Measurements from ENCODE around the gene ZBTB38. TPM values are rescaled to one million over a fixed set of nuclear protein-coding genes. Genes with fewer than 3 reads are reported as not detected.

The ZBTB38 gene
- total RNA-seq, 3 donors from 2014 or later: 15.4 to 22.5 (median 21.0) TPM

DNA sequence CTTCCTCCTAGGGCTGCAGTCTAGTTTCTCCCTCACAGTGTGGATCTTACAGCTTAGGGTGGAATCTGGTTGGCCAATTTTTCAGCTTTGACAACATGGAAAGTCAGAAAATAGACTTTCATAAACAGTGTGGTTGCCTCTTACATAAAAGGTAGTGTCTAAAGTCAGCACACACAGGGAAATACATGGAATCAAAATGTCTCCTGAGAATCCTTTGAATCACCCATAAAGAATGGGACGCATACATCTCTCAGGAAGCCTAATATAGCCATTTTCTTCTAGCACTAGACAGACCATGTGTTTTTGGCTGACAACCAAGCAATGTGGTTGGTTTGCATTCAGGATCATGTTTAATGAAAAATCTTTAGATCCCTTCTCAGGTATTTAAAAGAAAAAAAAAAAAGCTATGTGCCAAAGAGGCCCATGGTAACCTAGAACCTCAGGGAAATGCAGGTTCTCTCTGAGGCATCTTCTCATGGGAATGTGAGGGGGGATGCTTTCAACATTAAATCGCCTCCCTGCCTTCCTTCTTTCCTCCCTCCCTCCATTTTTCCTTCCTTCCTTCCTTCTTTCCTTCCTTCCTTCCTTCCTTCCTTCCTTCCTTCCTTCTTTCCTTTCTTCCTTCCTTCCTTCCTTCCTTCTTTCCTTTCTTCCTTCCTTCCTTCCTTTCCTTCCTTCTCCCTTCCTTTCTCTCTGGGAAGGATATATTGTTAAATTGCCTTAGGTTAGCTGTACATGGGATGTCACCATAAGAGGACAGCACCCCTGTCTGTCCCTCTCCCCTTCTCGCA is 34.3 kb upstream of the ZBTB38 start:
- ATAC-seq: no peak
- Mint-ChIP-seq H3K4me3 (no peak overlapping the region), H3K27me3 (ENCODE audit: low read depth) (peaks cover 2% of the 10 kb centered on the region), H3K9me3 (no peaks in the 10 kb centered on the region), H3K36me3 (ENCODE audit: insufficient read depth) (no peaks in the 10 kb centered on the region), H3K4me1 (ENCODE audit: low read depth) (no peaks in the 10 kb centered on the region)
- no peak for DNase-seq

DNA sequence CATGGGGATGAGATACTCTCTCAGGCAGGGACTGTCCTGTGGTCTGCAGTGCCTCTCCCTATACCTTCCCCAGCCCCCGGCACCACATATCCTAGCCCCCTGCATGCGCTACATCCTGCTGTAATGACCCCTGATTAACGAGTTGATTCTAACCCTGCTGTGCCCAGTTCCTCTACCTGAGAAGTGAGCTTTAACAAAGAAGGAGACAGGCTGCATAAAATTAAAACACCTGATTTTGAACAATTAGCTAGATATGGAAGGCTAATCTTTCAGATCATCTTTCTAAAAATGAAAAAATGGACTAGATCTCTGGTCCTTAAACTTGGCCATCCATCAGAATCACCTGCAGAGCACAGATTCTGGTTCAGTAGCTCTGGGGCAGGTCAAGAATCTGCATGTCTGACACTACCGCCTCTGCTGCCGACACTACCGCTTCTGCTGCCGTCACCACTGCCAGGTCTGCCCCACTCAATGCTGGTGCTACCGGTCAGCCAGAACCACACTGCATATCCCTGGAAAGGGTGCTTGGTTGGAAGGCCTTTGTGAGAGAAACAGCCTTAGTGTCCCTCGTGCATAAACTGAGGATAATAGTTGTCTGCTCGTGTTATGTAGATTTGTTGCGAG is 33.6 kb upstream of the ZBTB38 start:
- H3K4me1 Mint-ChIP-seq (ENCODE audit: low read depth): no peaks in the 10 kb centered on the region
- DNase-seq (no peak), ATAC-seq (no peak)
- peaks cover 2% of the 10 kb centered on the region for H3K27me3 Mint-ChIP-seq (ENCODE audit: low read depth)
- H3K4me3 Mint-ChIP-seq: no peak overlapping the region
- no peaks in the 10 kb centered on the region for H3K36me3 Mint-ChIP-seq (ENCODE audit: insufficient read depth)
- no peaks in the 10 kb centered on the region for H3K9me3 Mint-ChIP-seq

DNA sequence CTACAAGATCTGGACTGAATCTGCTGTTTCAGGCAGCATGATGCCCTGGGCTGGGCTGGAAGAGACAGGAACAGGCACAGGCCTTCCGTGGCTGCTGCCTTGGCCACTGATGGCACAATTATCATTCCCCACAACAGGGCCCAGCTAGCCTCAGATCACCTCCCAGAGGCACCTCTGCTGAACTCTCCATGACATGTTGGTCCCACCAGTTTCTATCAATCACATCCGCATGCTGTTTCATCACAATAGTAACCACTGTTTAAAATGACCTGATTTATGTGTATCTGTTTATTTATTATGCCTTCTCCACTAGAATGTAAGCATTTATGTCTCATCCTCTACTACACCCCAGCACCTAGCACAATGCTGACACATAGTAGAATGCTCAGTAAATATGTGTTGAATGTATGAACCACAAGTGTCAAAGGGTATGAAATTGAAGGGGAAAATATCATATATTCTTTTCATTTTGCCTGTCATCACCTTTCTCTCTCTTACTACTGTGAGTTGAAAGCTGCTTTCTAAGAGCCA is 32.7 kb upstream of the ZBTB38 start:
- Mint-ChIP-seq H3K4me3 (no peak overlapping the region), H3K9me3 (no peaks in the 10 kb centered on the region), H3K27me3 (ENCODE audit: low read depth) (peaks cover 2% of the 10 kb centered on the region), H3K36me3 (ENCODE audit: insufficient read depth) (no peaks in the 10 kb centered on the region), H3K4me1 (ENCODE audit: low read depth) (no peaks in the 10 kb centered on the region)
- ATAC-seq (no peak), DNase-seq (no peak)

DNA sequence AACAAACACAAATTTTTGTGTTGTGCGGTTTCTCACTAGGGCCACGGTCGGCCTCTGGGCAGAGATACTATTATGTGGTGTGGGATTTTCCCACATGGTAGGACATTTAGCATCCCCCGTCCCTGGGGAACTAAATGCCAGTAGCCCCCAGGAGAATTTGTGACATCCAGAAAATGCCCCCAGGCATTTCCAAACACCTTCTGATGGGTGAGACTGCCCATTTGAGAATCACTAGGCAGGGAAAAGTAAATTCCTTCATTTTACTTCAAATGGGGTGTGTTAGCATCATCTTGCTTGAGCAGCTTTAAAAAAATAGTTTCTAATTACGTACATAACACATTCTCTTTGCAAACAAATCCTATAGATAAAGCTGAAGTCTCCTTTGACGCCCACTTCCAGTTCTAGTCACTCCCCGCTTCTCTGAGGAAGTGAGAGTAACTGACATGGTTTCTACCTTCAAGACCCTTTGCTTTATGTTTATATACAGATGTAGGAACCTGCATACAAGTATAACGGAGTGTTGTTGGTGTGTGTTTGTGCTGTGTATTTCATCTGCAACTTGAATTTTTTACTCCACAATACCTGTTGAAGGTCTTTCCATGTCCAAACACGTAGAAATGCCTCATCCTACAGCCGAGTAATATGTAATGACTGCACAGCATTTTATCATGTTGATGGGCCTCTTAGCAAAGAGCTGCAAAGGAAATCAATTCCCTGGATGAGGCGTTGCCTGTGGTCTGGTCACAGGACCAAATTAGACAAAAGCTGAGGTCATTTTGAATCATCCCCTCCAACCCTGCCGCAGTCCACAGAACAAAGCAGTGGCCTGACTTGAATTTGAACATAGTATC is 31.4 kb upstream of the ZBTB38 start:
- ATAC-seq (no peak), DNase-seq (no peak)
- Mint-ChIP-seq H3K27me3 (ENCODE audit: low read depth) (peaks cover 9% of the 10 kb centered on the region), H3K36me3 (ENCODE audit: insufficient read depth) (no peaks in the 10 kb centered on the region), H3K9me3 (no peaks in the 10 kb centered on the region), H3K4me3 (no peak overlapping the region), H3K4me1 (ENCODE audit: low read depth) (no peaks in the 10 kb centered on the region)

DNA sequence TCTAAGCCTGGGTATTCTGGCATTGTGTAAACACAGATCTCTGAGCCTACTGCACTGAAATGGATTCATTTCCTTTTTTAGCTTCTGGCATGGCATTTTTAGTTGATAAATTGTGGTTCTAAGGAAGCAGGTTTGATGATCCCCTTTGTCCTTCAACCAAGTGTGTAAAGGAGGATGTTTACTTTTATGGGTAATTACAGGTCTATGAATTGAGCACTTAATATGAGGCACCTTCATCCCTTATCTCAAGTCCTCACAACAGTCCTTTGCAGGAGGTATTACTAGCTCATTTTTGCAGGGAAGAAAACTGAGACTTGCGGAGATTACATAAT is 30.8 kb upstream of the ZBTB38 start:
- H3K4me3 Mint-ChIP-seq: no peak overlapping the region
- DNase-seq: no peak
- H3K4me1 Mint-ChIP-seq (ENCODE audit: low read depth): no peaks in the 10 kb centered on the region
- H3K36me3 Mint-ChIP-seq (ENCODE audit: insufficient read depth): no peaks in the 10 kb centered on the region
- H3K27me3 Mint-ChIP-seq (ENCODE audit: low read depth): peaks cover 9% of the 10 kb centered on the region
- ATAC-seq: no peak
- H3K9me3 Mint-ChIP-seq: no peaks in the 10 kb centered on the region

DNA sequence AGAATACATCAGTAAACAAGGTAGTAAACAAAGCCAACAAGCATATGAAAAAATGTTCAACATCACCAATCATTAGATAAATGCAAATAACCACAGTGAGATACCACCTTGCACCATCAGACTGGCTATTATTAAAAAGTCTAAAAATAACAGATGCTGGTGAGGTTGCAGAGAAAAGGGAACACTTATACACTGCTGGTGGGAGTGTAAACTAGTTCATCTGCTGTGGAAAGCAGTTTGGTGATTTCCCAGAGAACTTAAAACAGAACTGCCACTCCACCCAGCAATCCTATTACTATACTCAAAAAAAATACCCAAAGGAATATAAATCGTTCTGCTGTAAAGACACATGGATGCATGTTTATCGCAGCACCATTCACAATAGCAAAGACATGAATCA is 30.3 kb upstream of the ZBTB38 start:
- Mint-ChIP-seq H3K36me3 (ENCODE audit: insufficient read depth) (no peaks in the 10 kb centered on the region), H3K9me3 (no peaks in the 10 kb centered on the region), H3K4me3 (no peak overlapping the region), H3K4me1 (ENCODE audit: low read depth) (no peaks in the 10 kb centered on the region), H3K27me3 (ENCODE audit: low read depth) (peaks cover 9% of the 10 kb centered on the region)
- DNase-seq (no peak), ATAC-seq (no peak)

DNA sequence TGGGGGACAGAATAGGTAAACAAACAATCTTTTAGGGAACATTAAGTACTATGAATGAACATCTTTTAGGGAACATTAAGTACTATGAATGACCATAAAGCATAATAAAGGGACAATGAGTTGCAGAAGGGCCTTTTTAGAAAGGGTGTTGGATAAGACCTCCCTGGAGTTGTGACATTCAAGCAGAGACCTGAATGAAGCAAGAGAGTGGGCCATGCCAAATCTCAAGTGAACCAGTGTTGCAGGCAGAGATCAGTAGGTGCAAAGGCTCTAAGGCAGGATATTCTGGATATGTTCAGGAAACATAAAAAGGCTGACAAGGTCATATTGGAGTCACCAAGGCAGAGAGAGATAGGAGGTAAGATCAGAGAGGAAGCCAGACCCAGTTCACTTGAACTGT is 29.4 kb upstream of the ZBTB38 start:
- Mint-ChIP-seq H3K4me1 (ENCODE audit: low read depth) (no peaks in the 10 kb centered on the region), H3K4me3 (no peak overlapping the region), H3K27me3 (ENCODE audit: low read depth) (peaks cover 8% of the 10 kb centered on the region), H3K9me3 (no peaks in the 10 kb centered on the region), H3K36me3 (ENCODE audit: insufficient read depth) (no peaks in the 10 kb centered on the region)
- DNase-seq: no peak
- ATAC-seq: no peak

DNA sequence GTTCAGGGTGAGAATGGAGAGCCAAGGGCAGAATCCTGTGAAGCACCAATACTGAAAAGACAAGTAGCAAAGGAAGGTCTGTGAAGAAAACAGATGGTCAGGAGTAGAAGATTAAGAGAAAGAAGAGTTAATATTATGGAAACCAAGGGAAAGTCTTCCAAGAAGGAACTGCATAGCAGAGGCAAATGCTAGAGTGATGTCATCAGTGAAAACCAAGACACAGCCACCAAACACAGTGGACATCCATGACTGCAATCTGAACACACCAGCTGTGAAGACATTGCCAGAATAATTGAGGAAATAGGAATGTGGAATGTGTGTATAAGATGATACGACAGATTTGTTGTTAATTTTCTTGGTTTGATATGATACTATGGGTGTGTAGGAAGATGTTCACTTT is 26.8 kb upstream of the ZBTB38 start:
- Mint-ChIP-seq H3K27me3 (ENCODE audit: low read depth) (peaks cover 8% of the 10 kb centered on the region), H3K9me3 (no peaks in the 10 kb centered on the region), H3K4me3 (no peak overlapping the region), H3K36me3 (ENCODE audit: insufficient read depth) (no peaks in the 10 kb centered on the region), H3K4me1 (ENCODE audit: low read depth) (no peaks in the 10 kb centered on the region)
- ATAC-seq (no peak), DNase-seq (no peak)

DNA sequence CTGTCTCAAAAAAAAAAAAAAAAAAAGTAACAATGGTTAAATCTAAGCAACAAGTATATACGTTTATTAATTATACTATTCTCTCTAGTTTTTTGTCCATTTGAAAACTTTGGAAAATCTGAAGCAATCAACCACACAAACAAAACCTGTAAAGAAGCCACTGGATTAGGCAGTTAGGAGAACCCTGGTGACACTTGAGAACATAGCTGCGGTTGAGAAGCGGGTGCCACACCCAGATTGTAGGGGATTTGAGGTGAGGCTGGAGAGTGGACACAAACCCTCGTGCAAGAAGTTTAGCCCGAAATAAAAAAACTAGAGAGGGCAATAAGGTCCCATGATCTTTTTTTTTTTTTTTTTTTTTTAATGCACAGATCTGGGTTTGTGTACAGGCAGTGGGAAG is 25.9 kb upstream of the ZBTB38 start:
- H3K4me1 Mint-ChIP-seq (ENCODE audit: low read depth): no peaks in the 10 kb centered on the region
- DNase-seq (no peak), ATAC-seq (no peak)
- peaks cover 8% of the 10 kb centered on the region for H3K27me3 Mint-ChIP-seq (ENCODE audit: low read depth)
- H3K9me3 Mint-ChIP-seq: no peaks in the 10 kb centered on the region
- no peak overlapping the region for H3K4me3 Mint-ChIP-seq
- no peaks in the 10 kb centered on the region for H3K36me3 Mint-ChIP-seq (ENCODE audit: insufficient read depth)

DNA sequence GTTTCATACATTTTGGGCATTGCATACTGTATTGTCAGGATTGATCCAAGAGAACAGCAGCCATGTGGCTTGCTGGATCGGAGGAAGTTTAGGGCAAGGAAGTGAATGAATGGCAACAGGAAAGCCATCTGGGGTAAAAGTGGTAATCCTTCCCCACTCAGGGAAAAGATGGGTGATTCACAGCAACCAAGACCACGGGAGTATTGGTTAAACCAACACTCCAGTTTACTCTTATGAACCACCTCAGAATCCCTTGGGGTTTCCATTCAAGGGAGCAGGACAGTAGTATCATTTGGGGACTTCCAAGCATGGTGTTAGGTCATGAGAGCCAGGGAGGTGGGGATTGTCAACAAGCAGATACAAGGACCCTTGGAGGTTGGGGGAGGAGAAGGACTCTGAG is 25.2 kb upstream of the ZBTB38 start:
- H3K4me3 Mint-ChIP-seq: no peak overlapping the region
- peaks cover 8% of the 10 kb centered on the region for H3K27me3 Mint-ChIP-seq (ENCODE audit: low read depth)
- no peaks in the 10 kb centered on the region for H3K9me3 Mint-ChIP-seq
- DNase-seq (no peak), ATAC-seq (no peak)
- H3K4me1 Mint-ChIP-seq (ENCODE audit: low read depth): no peaks in the 10 kb centered on the region
- no peaks in the 10 kb centered on the region for H3K36me3 Mint-ChIP-seq (ENCODE audit: insufficient read depth)

DNA sequence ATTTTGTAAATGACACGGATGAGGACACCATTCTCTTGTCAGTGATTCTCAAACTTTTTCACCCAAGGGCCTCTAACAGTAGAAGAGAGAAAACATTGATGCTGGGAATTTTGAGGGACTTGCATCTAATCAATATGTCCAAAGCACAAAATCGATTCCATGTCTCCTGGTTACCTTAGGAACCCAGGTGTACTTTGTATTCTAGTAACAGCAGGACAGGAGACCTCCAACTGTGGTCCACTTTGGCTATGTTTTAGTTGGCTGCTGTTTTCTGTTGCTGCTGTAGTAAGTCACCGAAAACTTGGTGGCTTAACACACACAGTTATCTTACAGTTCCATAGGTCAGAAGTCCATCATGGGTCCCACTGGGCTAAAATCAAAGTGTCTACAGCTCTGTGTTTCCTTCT is 24.4 kb upstream of the ZBTB38 start:
- peaks cover 8% of the 10 kb centered on the region for H3K27me3 Mint-ChIP-seq (ENCODE audit: low read depth)
- no peak for ATAC-seq
- no peaks in the 10 kb centered on the region for H3K36me3 Mint-ChIP-seq (ENCODE audit: insufficient read depth)
- no peak overlapping the region for H3K4me3 Mint-ChIP-seq
- DNase-seq: no peak
- H3K9me3 Mint-ChIP-seq: no peaks in the 10 kb centered on the region
- no peaks in the 10 kb centered on the region for H3K4me1 Mint-ChIP-seq (ENCODE audit: low read depth)

DNA sequence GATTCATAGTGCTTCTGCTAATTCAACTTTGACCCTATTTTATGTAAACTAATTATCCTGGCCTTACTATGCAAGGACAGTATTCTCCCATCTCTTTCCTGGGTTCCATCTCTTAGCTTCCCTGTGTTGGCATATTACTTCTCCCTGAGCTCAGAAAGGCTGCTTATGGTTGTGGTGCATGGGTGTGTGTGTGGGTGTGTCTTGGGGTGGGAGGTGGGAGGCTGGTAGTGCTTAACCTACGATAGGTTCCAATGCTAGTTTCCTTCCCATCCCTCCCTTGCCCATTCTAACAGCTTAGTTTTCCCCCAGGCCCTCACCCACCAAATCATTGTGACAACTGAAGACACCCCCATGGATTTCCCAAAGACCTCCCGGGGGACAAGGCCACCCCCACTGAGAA is 22.8 kb upstream of the ZBTB38 start:
- no peak for DNase-seq
- H3K27me3 Mint-ChIP-seq (ENCODE audit: low read depth): peaks cover 8% of the 10 kb centered on the region
- no peak overlapping the region for H3K4me3 Mint-ChIP-seq
- H3K9me3 Mint-ChIP-seq: peaks cover 7% of the 10 kb centered on the region
- H3K4me1 Mint-ChIP-seq (ENCODE audit: low read depth): no peaks in the 10 kb centered on the region
- ATAC-seq: no peak
- H3K36me3 Mint-ChIP-seq (ENCODE audit: insufficient read depth): no peaks in the 10 kb centered on the region

DNA sequence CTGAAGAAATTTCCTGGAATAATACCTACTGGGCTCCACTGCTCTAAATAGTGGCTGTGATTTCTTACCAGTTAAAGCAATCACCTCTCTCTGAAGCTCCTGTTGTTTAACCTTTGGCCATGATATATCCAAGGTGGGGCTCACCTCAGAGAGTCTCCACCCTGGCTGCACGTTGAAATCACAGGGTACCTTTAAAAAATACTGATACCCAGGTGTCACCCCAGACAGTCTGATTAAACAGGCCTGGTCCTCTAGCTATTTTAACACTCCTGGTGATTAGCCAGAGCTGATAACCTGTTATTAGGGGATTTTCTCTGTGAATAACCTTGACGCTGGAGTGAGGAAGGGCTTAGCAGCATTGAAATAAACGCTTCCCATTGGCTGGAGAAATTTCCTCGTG is 22.3 kb upstream of the ZBTB38 start:
- Mint-ChIP-seq H3K36me3 (ENCODE audit: insufficient read depth) (no peaks in the 10 kb centered on the region), H3K4me1 (ENCODE audit: low read depth) (no peaks in the 10 kb centered on the region), H3K27me3 (ENCODE audit: low read depth) (peaks cover 8% of the 10 kb centered on the region), H3K4me3 (no peak overlapping the region), H3K9me3 (peaks cover 8% of the 10 kb centered on the region)
- DNase-seq (no peak), ATAC-seq (no peak)

DNA sequence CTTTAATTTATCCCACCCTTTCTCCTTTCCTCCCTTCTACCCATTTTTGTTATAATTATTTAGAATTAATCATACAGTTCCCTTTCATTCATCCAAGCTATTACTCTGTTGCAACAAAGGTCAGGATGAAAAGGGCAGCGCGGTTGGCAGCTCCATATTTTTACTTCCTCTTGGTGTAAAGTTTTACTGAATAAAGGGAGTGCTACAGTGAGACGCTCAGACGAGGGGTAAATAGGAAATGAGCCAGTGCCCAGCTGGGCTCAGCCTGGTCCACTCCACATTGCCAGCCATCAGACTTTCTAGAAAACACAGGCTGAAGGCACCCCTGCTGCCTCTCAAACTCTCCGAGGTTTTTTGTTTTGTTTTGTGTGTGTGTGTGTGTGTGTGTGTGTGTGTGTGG is 21.9 kb upstream of the ZBTB38 start:
- Mint-ChIP-seq H3K9me3 (peaks cover 8% of the 10 kb centered on the region), H3K27me3 (ENCODE audit: low read depth) (peaks cover 4% of the 10 kb centered on the region), H3K4me1 (ENCODE audit: low read depth) (no peaks in the 10 kb centered on the region), H3K4me3 (no peak overlapping the region), H3K36me3 (ENCODE audit: insufficient read depth) (no peaks in the 10 kb centered on the region)
- DNase-seq (no peak), ATAC-seq (no peak)
